HG02610 (cell line): ENCODE results near the gene CDKAL1.
A peak's percentile ranks its signal among the peaks of the same experiment; 100 is the strongest.

Experiments used
- ATAC-seq: cut with Tn5 transposase; IDR thresholded peaks from one replicate; pipeline ENCODE4 v1.9.1; 2021; ENCODE audit warnings: mild to moderate bottlenecking, moderate library complexity; ENCODE audit not compliant: unreplicated experiment

The CDKAL1 gene

GRCh38 chr6:21265034-21265729 lies 730.9 kb downstream of the CDKAL1 start:
- ATAC-seq, result peak; percentile 73

DNA sequence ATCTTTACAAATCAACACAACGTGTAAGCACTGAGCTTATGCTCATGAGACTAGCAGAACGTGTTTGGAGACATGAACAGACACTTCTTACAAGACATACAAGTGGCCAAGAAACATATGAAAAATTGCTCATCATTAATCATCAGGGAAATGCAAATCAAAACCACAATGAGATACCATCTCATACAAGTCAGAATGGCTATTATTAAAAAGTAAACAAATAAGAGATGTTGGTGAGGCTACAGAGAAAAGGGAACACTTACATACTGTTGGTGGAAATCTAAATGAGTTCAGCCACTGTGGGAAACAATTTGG lies 731.4 kb downstream of the CDKAL1 start:
- no peak for ATAC-seq

GRCh38 chr6:21270636-21271201 lies 736.5 kb downstream of the CDKAL1 start:
- no peak for ATAC-seq

GRCh38 chr6:21271428-21272155 lies 737.3 kb downstream of the CDKAL1 start:
- no peak for ATAC-seq

GRCh38 chr6:21273451-21273850 lies 739.2 kb downstream of the CDKAL1 start:
- ATAC-seq, result no peak

DNA sequence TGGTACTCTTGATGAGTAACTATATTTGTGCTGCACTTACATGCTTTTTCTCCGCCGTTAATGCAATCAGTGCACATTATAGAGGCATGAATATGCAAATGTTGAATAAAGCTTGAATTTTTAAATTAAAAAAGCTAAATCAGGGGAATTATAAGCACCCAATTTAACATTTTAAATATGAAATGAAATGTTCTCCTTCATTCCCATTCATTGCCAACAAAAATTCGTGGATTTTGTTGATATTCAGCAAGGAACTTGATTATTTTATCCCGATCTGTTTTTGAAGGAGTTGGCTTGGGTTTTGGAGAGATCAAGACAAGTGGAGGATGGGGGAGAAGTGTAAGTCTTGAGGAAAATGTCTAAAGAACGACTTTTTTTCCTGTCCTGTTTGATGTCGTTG lies 740.6 kb downstream of the CDKAL1 start:
- ATAC-seq, result no peak

DNA sequence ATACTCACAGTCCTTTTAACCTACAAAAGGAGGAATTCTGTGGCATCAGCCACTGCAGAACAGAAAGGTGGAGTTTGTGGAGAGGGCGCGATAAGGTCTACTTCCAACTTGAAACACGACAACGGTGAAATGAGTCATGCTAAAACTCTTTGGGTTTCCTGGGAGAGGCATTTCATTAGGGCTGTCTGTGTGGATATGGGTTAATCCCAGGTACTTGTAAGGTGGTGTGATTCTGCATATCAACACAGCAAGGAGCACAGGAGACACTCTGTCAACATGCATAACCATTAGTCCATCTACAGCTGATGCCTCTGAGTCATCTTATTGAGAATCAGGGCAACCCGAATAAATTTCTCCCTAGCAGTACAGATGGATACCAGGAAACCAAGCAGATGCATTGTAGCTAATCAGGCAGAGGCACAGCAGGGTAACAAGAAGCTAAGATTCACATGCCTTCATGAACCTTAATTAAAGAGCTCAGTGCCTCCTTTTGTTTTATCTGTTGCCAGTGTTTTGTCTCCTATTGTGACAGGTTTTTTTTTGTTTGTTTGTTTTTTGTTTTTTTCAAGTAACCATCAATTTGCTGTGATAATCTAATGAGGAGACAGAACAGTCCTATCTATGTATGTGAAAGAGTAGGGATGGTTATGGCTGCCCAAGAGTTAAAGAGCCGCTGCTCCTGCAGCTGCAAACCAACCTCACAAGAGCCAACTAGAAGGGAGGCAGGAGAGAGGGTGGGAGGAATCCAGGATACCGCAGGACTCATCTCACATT lies 743.5 kb downstream of the CDKAL1 start:
- no peak for ATAC-seq

GRCh38 chr6:21278375-21278745 lies 744.1 kb downstream of the CDKAL1 start:
- no peak for ATAC-seq

GRCh38 chr6:21279619-21280018 lies 745.4 kb downstream of the CDKAL1 start:
- ATAC-seq, result no peak

DNA sequence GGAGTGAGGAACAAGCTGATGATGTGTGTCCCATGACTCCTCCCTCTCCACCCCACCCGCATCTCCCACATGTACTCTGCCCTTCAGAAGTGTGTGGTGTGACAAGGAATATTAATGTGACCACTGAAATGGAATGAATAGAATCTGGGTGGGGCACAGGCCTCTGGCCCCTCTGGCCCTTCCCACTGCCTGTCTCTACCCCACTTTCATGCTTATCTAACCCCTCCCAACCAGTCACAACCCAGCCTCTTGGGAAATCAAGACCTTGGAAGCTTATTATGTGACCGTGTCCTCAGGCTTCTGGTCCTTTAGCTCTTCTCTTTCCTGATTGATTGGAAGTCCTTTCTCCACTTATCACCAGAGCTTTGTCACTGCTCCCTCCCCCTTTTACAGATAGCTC lies 747.1 kb downstream of the CDKAL1 start:
- ATAC-seq, result no peak
